PC-3 (cell line): Measurements from ENCODE around the gene OR7C1. TPM values are rescaled to one million over a fixed set of nuclear protein-coding genes. Genes with fewer than 3 reads are reported as not detected.

Source experiments
- ATAC-seq: fragments of 200-7000 bp; cut with Tn5 transposase; 2 replicates; pipeline ENCODE4 v1.9.1; 2020; ENCODE audit warnings: mild to moderate bottlenecking, moderate library complexity
- BruUV-seq: library from RNA; stranded (reverse); fragments of 400-500 nt; replicated peaks from 2 replicates; lab custom pipeline; 2021; lab: Mats Ljungman, UMichigan
- CTCF ChIA-PET: fragments of 300-600 bp; sonication (Branson Sonifier 250); formaldehyde crosslinking; loops from one replicate; lab custom pipeline; 2022; ENCODE audit warnings: antibody characterized with exemption; lab: Charles Lee
- POLR2A ChIA-PET: fragments of 300-600 bp; sonication (Branson Sonifier 250); formaldehyde crosslinking; loops from one replicate; lab custom pipeline; 2022; ENCODE audit warnings: antibody characterized with exemption; ENCODE audit not compliant: unreplicated experiment; lab: Charles Lee
- DNase-seq: peaks from one replicate; pipeline ENCODE4 v3.0.0-alpha.2; 2015
- H2AFZ ChIP-seq: fragments of 300-600 bp; sonication (generic); 2 replicates; pipeline ENCODE4 v1.6.0; 2016; ENCODE audit warnings: antibody characterized with exemption, low read length
- H3F3A ChIP-seq: fragments of 300-600 bp; sonication (generic); one replicate; pipeline ENCODE4 v1.6.0; 2017; ENCODE audit warnings: antibody characterized with exemption, low read length, control low read depth, mild to moderate bottlenecking; ENCODE audit not compliant: unreplicated experiment
- H3K27ac ChIP-seq: fragments of 300-600 bp; sonication (generic); 2 replicates; pipeline ENCODE4 v1.5.1; 2016; ENCODE audit warnings: mild to moderate bottlenecking, low read length
- H3K27me3 ChIP-seq: fragments of 300-600 bp; sonication (generic); 2 replicates; pipeline ENCODE4 v1.6.1; 2016; ENCODE audit warnings: low read length, mixed read lengths
- H3K36me3 ChIP-seq: fragments of 300-600 bp; sonication (generic); 2 replicates; pipeline ENCODE4 v1.6.1; 2016; ENCODE audit warnings: low read depth, mixed run types, low read length, mixed read lengths
- H3K4me1 ChIP-seq: fragments of 300-600 bp; sonication (generic); 2 replicates; pipeline ENCODE4 v1.5.1; 2016; ENCODE audit warnings: low read length; ENCODE audit not compliant: insufficient read depth
- H3K4me2 ChIP-seq: fragments of 300-600 bp; sonication (generic); 2 replicates; pipeline ENCODE4 v1.6.0; 2016; ENCODE audit warnings: low read length
- H3K4me3 ChIP-seq: fragments of 300-600 bp; sonication (generic); 2 replicates; pipeline ENCODE4 v1.5.1; 2016; ENCODE audit warnings: mild to moderate bottlenecking, low read length, mixed read lengths
- H3K79me2 ChIP-seq: fragments of 300-600 bp; sonication (generic); 2 replicates; pipeline ENCODE4 v1.6.1; 2017; ENCODE audit warnings: low read length, mixed read lengths
- H3K9ac ChIP-seq: fragments of 300-600 bp; sonication (generic); 2 replicates; pipeline ENCODE4 v1.6.0; 2016; ENCODE audit warnings: mild to moderate bottlenecking, low read length
- H3K9me2 ChIP-seq: fragments of 300-600 bp; sonication (generic); replicated peaks from 2 replicates; pipeline ENCODE4 v1.6.1; 2016; ENCODE audit warnings: mixed run types, low read length, mixed read lengths
- H3K9me3 ChIP-seq: fragments of 300-600 bp; sonication (generic); 2 replicates; pipeline ENCODE4 v1.6.1; 2016; ENCODE audit warnings: low read length, mixed read lengths
- H4K20me1 ChIP-seq: fragments of 300-600 bp; sonication (generic); 2 replicates; pipeline ENCODE4 v1.6.1; 2016; ENCODE audit warnings: low read length, mixed read lengths
- CTCF ChIP-seq: fragments of 300-600 bp; sonication (generic); conservative IDR thresholded peaks from 2 replicates; pipeline ENCODE4 v1.5.1; 2017; ENCODE audit warnings: antibody characterized with exemption, low read depth, mild to moderate bottlenecking, low read length
- EZH2 ChIP-seq: fragments of 300-600 bp; sonication (generic); IDR thresholded peaks from one replicate; pipeline ENCODE4 v1.6.1; 2017; ENCODE audit warnings: antibody characterized with exemption, mild to moderate bottlenecking, low read length; ENCODE audit not compliant: unreplicated experiment
- EZH2phosphoT487 ChIP-seq: fragments of 300-600 bp; sonication (generic); IDR thresholded peaks from 2 replicates; pipeline ENCODE4 v1.6.1; 2018; ENCODE audit warnings: mild to moderate bottlenecking, antibody characterized with exemption, low read length, borderline replicate concordance
- intact Hi-C: fragments of 100-400 bp; cut with micrococcal nuclease; formaldehyde crosslinking; loops from 2 replicates; pipeline ENCODE4 v1.9.0; 2023
- total RNA-seq: library from RNA; depleted of rRNA; stranded (reverse); fragments of >200 nt; gene quantifications from 2 replicates; pipeline ENCODE4 v1.2.3, GENCODE V29; 2014

OR7C1 gene
- total RNA-seq, 1 experiment from 2014 or later: not detected

DNA sequence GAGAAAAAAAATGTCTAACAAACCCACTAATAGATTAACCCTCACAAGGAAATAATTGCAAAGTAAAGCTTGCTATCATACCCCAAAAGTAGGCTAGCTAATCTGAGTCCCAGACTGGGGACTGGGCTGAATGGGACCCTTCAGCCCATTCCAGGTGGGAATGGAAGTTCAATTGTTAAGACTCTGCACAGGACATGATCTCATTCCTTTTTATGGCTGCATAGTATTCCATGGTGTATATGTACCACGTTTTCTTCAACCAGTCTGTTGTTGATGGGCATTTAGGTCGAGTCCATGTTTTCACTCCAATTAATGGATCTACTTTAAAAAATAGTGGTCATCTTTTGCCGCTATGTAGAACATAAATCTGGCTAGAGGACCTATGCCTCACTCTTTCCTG lies 17.9 kb downstream of the OR7C1 start:
- Histone ChIP-seq H3K9ac (no peak overlapping the region), H3K4me2 (no peak overlapping the region), H3K27me3 (peaks cover 25% of the 10 kb centered on the region), H3K79me2 (no peaks in the 10 kb centered on the region), H3K9me3 (no peaks in the 10 kb centered on the region), H3K4me1 (no peaks in the 10 kb centered on the region), H3F3A (no peaks in the 10 kb centered on the region), H3K4me3 (no peak overlapping the region), H4K20me1 (no peaks in the 10 kb centered on the region), H3K9me2 (no peaks in the 10 kb centered on the region), H3K27ac (no peak overlapping the region), H3K36me3 (no peaks in the 10 kb centered on the region), H2AFZ (no peak overlapping the region)
- intact Hi-C loops: no loop called here
- no peak for TF ChIP-seq EZH2
- TF ChIP-seq CTCF: no peak
- TF ChIP-seq EZH2phosphoT487: no peak
- CTCF ChIA-PET: no interaction called here
- no TSS peak for BruUV-seq
- DNase-seq (no peak), ATAC-seq (no peak)
- POLR2A ChIA-PET: no interaction called here

- ChIA-PET POLR2A (no interaction called here), CTCF (no interaction called here)
- Histone ChIP-seq H3K27ac (no peak overlapping the region), H3K4me2 (no peak overlapping the region), H3K79me2 (no peaks in the 10 kb centered on the region), H3K9ac (no peak overlapping the region), H3K9me2 (no peaks in the 10 kb centered on the region), H2AFZ (no peak overlapping the region), H3K27me3 (peaks cover 10% of the 10 kb centered on the region), H3K4me1 (no peaks in the 10 kb centered on the region), H3F3A (no peaks in the 10 kb centered on the region), H3K9me3 (no peaks in the 10 kb centered on the region), H4K20me1 (no peaks in the 10 kb centered on the region), H3K4me3 (no peak overlapping the region), H3K36me3 (no peaks in the 10 kb centered on the region)
- no TSS peak for BruUV-seq
- ATAC-seq (no peak), DNase-seq (no peak)
- intact Hi-C loops: no loop called here
- no peak for TF ChIP-seq CTCF
- TF ChIP-seq EZH2: no peak
- TF ChIP-seq EZH2phosphoT487: no peak
Observed at GRCh38 chr19:14814982-14815652, 19.9 kb downstream of the OR7C1 start.

- Histone ChIP-seq H3K4me2 (no peak overlapping the region), H3K27ac (no peak overlapping the region), H3F3A (no peaks in the 10 kb centered on the region), H3K9me2 (no peaks in the 10 kb centered on the region), H3K4me3 (no peak overlapping the region), H2AFZ (no peak overlapping the region), H3K27me3 (peaks cover 26% of the 10 kb centered on the region), H3K36me3 (no peaks in the 10 kb centered on the region), H3K4me1 (no peaks in the 10 kb centered on the region), H4K20me1 (no peaks in the 10 kb centered on the region), H3K79me2 (no peaks in the 10 kb centered on the region), H3K9ac (no peak overlapping the region), H3K9me3 (no peaks in the 10 kb centered on the region)
- no peak for TF ChIP-seq EZH2phosphoT487
- TF ChIP-seq EZH2: no peak
- no peak for TF ChIP-seq CTCF
- ChIA-PET POLR2A (no interaction called here), CTCF (no interaction called here)
- intact Hi-C loops: no loop called here
- ATAC-seq (no peak), DNase-seq (no peak)
- no TSS peak for BruUV-seq
Observed at GRCh38 chr19:14809272-14810057, 25.5 kb downstream of the OR7C1 start.
